IPS-11a (cell line): Measurements from ENCODE around the gene CCDC24.

Experiments
- H3K4me3 ChIP-seq: one replicate; pipeline ENCODE4 v1.5.1; 2013; ENCODE audit warnings: low read depth, low read length, control low read depth

Gene CCDC24

DNA sequence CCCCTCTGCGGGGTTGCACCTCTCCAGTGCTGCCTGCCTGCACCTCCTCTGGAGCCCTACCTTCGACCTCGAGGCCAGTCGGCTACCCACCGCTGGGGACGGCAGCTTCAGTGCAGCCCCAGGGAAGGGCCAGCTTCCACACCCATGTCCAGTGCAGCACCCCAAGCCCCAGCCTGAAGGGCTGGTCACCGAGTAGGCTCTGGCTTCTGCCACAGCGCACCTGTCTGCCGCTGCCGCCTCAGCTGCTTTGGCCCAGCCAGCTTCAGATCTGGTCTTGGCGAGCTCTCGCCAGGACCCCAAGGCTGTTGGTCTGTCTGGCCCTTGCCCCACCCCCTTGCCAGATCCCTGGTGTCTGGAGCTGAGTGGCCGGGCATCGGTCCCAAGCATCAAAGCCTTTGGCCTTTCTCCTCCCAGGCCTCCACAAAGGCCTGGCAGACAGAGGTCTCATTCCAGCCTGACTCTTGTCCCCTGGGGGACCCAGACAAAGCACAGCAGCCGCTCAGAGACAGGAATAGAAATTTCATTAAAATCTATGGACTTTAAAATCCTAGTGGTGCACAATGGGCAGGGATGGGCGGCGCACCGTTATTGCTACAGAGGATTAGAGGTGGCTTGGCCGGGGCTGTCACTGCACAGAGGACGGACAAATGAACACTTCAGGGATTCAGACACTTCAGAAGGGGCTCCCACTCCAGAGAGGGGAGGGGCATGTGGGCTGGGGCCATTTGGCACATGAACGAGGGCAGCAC, 4.8 kb downstream of the CCDC24 start:
- no peak overlapping the region for H3K4me3 ChIP-seq

DNA sequence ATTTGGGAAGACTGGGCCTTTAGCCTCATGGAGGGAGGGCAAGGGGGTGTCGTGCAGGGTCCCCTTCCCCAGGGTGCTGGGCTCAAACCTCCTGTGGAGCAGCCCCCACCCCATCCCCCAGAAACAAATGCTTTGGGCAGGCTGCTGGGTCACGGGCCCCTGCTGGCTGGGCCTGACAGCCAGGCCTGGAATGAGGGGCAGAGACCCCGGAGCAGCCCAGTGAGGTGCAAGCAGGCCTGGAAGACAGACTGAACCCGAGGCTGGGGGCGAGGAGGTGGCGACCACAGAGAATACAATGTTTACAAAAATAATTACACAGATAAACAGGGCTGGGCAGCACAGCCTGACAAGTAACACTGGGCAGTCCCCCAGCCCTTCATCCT, 5.3 kb downstream of the CCDC24 start:
- H3K4me3 ChIP-seq, result no peak overlapping the region

DNA sequence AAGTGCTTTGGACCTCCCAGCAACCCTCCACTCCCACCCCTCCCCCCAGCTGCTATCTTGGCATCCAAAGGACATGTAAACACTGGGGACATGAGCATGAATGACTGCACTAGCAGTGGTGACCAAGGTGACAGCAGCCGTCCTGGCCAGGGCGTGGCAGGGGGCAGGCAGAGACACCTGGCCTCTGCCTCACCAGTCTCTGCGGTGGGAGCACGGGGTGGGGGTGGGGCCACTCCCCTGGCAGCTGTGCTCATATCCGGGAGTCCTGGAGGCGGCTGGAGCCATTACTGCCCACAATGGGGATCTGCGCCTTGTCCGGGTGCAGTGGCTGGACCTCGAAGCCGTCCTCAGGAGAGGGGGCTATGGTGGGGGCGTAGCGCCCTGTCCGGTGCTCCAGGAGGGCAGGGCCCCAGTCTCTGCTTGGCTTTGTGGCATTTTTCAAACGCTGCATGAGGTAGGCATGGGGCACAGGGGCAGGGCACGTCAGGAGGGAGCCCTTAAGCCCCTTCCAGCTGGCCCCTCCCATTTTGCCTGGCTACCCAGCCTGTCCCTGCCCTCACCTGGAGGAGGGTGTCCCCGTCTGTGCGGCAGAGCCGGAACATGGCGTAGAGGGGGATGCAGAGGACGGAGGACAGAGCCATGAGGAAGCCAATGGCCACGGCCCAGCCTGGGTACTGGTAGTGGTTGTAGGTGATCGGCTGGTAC, 6.0 kb downstream of the CCDC24 start:
- H3K4me3 ChIP-seq, result no peak overlapping the region

DNA sequence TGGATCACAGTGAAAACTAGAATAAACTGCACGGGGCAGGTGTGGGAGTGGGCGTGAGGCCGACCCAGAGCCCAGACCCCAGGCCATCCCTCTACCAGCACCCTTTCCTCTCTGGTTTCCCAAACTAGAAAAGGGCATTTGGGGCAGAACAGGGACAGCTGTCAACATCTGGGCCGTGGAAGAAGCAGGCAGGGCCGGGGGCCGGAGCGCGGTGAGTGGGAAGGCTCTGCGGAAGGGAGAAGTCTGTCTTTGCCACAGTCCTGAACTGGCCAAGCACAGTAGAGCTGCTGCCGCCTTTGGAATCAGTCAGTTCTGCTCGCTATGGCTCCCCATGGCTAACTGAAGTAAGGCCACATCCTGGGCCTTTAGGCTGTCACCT, 6.6 kb downstream of the CCDC24 start:
- H3K4me3 ChIP-seq, result no peak overlapping the region

DNA sequence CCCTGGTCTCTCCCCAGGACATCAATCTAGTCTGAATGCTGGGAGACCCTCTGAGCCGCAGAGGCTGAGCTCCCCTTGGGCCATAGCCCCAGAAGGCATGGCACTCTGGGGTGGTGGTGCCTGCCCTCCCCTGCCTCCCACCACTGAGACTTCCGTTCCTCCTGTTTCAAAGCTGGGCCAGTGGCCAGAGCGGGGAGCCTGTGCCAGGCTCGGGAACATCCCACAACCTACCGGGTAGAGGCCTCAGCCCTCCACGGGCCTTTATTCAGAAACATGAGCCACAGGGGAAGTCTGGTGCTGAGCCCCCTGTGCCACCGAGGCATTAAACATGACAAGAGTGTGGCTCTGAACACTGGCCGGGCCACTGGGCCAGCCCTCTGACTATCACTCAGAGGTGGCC, 8.1 kb downstream of the CCDC24 start:
- no peak overlapping the region for H3K4me3 ChIP-seq

DNA sequence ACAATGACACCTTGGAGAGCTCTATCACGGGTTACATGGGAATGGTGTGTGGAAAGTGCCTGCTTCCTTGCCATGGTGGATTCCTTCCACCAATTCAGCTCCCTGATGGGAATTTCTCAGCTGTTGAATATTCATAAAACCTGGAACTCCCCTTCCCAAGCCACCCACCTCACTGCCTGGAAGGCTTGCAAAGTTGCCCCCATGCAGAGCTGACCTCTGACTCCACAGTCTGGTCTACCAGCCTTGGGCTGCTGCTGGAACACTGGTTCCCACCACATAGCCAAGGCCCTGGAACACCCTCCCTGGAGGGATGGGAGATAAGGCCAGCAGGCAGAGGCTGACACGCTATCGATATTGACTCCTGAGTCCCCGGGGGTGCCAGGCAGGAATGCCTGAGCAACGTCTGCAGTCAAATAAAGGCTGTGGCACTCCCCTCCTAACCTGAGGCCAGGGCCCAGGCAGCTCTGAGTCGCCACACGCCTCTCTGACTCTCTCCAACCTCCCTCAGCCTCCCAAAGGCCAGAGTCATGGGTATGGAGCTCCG, 8.8 kb downstream of the CCDC24 start:
- no peak overlapping the region for H3K4me3 ChIP-seq

DNA sequence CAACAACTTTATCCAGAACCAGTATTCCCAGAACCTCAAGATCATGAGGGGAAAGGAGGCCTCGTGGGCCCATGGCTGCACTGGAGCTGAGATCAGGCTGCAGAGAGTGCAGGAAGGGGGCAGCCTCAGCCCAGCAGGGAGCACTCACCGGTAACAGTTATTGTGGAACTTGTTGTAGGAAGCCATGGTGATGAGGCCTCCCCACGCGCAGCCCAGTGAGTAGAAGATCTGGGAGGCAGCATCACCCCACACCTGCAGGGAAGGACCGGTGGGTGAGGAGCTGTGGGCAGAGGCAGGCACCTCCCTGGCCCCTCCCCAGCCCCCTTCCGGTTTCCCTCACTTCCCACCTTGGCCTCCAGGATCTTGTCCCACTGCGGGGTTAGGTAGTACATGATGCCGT, 10.8 kb downstream of the CCDC24 start:
- no peak overlapping the region for H3K4me3 ChIP-seq

DNA sequence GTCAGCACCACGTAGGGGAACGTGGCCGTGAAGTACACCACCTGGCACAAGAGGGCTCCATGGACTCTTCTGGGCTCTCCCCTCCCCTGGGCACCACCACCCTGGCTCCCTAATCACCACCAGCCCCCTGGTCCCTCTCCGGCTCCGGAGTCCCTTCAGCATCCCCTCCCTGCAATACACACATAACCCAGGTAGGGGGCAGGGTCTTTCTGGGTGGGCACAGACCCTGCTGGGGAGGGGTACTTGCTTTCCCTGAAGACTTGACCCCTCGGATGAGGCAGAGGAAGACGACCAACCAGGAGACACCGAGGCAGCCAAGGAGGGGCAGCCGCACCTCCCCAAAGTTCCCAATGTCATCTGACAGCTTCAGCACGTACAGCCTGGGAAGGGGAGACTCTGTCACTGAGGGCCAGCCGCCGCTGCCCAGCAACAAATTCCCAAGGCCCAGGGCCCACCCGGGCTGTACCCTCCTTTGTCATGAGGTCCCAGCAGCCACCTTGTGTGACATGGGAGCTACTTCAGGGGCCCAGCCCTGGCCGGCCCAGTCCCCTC, 11.3 kb downstream of the CCDC24 start:
- no peak overlapping the region for H3K4me3 ChIP-seq

DNA sequence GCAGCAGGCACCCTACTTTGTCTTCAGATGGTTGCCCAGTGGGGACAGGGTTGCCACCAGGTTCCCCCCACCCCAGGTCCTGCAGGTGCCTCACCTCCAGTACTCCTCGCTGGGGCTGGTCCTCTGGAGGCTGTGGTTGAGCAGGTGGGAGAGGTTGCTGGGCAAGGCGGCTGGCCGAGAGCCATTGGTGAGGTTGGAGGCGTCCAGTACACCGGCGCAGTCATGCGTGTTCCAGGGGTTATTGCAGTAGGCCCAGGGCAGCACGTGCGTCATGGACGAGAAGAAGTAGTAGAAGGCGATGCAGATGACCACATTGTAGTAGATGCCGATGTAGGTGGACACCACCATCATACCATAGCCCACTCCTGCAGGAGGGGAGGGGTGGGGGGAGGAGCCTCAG, 16.9 kb downstream of the CCDC24 start:
- no peak overlapping the region for H3K4me3 ChIP-seq

DNA sequence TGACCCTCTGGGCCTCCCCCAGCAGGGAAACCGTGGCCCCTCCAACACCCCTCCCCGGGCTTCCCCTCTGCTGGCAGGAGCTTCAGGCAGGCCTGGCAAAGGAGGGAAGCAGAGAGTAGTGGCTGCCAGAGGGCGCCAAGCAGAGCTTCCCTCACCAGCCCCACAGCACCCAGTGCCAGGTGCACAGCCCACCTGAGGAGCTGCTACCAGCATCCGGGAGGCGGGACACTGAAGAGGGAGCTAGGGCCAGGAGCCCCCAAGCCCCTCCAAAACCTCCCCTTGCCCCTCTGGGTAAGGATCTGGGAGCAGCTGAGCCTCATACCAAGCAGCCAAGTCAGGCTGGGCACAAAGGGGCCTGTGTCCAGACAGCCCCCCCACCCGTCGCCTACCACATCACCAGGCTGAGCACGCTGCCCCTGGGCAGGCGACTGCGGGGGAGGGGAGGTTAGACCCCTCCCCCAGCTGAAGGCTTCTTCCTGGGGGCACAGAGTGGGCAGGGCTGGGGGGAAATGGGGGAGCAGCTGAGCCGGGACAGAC, 19.6 kb downstream of the CCDC24 start:
- no peak overlapping the region for H3K4me3 ChIP-seq

DNA sequence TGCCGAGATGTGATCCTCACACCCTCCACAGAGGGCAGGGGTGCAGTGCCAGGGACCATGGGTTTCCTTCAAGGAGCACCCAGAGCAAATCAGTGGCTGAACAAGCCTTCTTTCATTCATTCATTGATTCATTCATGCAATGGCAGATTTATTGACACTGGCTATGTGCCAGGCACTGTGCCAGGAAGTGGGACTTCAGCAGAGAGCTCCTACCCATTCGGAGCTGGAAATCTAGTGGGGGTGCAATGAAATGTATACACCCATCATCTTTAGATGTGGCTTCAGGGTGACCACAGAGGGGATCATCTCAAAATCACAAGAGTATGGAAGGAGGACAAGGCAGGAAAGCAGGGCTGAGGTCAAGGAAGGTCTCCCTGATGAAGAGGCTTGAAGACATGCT, 21.0 kb downstream of the CCDC24 start:
- H3K4me3 ChIP-seq, result no peak overlapping the region

DNA sequence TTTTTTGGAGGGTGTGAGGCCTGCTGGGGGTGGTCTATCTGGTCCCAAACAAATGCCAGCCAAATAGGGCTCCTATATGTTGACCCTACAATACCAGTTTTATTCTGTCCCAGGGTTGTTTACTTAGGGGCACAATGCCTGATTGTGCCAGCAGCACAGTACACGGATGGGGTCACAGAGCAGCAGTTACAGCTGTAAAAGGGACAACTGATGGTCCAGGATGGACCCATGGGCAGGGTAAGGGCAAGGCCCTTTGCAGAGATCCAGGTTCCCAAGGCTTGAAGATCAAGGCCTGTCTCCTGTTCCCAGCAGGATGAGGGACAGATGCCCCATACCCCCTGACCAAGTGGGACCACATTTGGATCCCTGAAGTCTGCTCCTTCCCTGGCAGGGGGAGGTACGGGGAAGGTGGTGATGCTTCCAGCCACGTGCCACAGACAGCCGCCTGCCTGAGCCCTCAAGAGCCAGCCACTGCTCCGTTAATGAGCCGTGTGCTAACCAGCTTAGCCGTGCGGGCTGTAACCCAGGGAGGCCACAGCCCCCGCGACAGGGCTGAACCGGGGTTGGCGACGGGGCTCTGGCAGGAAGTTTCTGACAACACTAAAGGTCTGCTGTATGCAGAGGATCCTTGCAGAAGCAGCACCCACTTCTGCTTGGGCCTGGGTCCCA, 21.7 kb downstream of the CCDC24 start:
- H3K4me3 ChIP-seq, result no peak overlapping the region

DNA sequence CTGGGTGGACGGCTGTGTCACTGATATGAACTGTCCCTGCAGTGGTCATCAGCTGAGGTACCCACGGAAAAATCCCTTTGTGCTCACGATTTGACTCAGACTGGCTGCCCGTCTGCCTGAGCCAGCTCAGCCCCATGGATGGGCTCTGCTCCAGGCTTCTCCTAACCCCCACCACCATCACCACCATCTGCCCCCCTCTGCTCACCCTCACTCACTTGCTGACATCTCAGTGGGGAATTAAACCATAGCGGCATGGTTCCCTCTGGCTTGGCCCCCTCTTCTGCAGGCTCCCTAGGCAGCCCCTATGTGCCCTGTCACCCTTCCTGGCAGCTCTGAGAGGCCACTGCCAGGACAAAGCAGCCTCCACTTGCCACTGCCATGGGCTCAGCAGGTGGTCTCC, 22.6 kb downstream of the CCDC24 start:
- H3K4me3 ChIP-seq, result no peak overlapping the region

DNA sequence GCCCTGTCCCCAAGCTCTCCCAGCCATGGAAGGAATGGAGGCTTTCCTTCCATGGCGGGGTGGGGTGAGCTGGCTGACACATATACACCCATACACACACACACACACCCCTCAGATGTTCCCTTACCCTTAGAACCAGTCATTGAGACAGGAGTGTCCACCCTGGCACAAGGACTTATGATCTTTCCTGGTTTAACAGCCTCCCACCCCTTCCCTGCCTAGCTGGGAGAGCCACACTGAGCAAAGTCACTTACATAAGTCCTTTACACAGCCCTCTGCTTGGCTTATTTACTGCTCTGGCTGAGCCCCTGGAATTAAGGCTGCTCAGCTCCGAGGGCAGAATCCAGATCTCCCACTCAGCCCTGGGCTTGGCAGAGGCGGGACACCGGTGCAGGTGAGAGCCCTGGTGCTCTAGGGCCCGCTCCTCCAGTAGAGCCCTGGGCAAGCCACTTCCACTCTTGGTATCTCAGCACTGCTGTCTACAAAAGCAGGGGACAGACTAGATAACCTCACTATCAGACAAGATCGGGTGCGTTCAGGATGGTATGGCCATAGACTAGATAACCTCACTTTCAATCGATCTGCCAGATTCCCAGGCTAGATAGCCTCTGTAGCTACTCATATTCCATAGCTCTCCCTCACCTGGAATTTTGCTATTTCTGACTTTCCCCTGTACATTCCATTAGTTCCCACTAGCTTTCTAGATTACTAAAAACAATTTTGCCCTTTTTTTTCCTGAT, 23.1 kb downstream of the CCDC24 start:
- no peak overlapping the region for H3K4me3 ChIP-seq

DNA sequence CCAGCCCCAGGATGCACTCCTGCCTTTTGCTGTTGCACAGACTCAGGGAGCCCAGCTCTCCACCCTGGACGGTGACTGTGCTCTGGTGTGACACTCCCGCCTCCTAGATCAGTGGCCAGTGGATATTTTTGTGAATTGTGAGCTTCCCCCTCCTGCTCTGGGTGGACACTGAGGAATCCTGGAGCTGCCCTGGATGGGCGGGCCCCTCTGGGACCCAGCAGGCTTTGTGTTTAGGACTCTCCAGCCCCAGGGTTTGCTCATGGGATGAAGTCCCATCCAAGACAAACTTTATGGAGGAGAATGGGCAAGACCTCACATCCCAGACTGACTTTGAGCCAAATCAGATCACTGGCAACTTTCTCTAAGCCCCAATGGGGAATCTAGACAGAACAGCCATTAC, 23.8 kb downstream of the CCDC24 start:
- no peak overlapping the region for H3K4me3 ChIP-seq

DNA sequence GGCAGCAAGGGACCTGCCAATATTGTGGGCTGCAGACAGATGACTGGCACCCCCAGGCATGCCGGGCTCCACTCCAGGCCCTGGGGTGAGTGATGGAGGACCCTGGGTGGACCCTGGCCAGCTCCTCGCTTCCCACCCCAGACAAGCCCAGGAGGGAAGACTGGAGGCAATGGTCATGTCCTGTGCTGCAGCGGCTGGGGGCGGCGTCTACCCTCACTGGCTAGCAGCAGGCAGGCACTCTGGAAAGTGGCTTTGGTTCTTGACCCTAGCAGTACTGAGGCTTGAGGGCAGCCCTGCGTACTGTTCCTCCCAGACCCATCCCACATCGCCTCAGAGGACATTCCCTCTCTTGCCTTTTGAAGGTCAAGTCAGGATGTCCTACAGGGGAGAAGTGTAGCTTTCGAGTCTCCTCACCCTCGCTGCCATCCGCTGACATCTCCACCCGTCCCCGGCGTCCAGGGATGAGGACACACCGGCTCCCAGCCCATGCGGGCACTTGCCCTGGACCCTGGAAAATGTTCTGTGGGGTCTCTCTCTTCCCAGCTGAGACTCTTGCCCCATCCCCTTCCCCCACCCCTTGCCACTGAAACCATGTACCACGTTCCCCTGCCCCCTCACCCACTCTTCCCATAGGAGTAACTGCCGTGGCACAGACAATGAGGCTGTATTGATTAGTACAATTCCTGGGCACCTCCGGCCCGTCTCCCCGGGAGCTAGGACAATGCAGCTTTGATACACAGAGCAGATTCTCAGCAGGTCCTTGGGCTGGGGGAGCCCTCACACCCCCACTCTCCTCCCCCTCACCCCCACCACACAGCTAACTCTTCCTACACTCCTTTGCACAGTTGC, 24.9 kb downstream of the CCDC24 start:
- no peak overlapping the region for H3K4me3 ChIP-seq

DNA sequence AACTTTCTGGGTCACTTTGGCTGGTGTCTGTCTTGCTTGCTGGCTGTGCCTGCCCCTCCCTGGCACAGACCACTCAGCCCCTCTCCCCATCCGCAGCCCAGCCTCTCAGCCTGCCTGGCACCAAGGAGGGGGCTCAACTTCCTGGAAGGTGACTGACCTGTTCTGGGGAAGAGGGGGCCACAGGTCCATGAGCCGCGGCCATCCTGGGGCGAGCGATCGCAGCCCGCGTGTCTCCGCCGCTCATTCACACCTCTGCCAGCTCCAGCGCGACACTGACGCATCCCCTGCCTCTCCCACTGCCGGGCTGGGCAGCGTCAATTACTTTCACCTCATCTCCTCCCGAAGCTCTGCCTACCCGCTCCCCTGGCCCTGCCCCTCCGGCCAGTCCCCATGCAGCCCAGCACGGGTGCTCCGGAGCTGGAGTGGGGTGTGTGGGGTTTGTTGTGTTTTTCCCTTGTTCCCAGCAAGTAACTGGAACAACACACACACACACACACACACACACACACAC, 25.5 kb downstream of the CCDC24 start:
- no peak overlapping the region for H3K4me3 ChIP-seq

DNA sequence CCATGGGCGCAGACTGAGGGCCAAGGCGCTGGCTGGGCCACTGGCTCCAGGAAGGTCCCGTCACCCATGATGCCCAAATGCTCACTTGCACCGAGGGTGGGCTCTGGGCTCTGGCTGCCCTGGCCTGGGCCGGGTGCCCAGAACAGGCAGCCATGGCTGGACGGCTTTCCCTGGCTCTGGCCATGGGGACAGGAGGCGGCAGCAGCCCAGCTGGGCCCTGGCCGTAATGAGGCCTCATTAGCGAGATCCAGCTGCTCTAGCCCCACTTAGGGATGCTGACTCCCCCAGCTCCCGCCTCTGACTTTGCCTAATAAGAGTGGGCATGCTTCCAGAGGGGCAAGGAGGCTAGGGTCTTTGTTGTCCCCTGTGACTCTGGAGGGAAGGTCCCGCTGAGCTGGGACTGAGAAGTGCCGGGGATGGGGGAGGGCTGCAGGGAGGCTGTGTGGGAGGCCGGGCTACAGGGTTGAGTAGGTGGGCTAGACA, 28.1 kb downstream of the CCDC24 start:
- no peak overlapping the region for H3K4me3 ChIP-seq

DNA sequence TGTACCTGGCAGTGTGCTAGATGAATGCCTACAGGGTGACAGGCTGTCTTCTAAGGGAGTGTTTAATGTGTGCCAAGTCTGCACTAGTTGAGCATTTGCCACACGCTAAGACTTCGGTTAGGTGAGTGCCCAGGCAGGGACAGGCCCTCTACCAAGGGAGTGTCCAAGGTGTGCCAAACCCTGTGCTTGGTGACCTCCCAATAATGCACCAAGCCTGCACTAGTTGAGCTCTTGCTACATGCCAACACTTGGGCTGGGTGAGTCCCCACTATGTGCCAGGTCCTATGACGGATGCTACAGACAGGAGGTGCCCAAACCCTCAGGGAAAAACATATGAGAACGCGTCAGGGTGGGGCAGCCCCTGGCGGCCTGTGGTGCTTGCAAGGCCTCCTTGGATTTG, 29.1 kb downstream of the CCDC24 start:
- no peak overlapping the region for H3K4me3 ChIP-seq
